IMR-90 (cell line): ENCODE data around the gene PTPRH. TPM values are rescaled to one million over a fixed set of nuclear protein-coding genes. Genes with fewer than 3 reads are reported as not detected.

Experiments used
- ATAC-seq: fragments of 200-7000 bp; cut with Tn5 transposase; 2 replicates; pipeline ENCODE4 v1.9.1; 2020; ENCODE audit warnings: low read depth, mild to moderate bottlenecking, moderate library complexity
- BruUV-seq: library from RNA; stranded (reverse); fragments of 400-500 nt; replicated peaks from 2 replicates; lab custom pipeline; 2021; lab: Mats Ljungman, UMichigan
- CTCF ChIA-PET: fragments of 300-600 bp; formaldehyde crosslinking; extraction: SDS; loops from one replicate; lab custom pipeline; 2021; ENCODE audit warnings: antibody characterized with exemption; lab: Yijun Ruan, JAX
- POLR2A ChIA-PET: fragments of 300-600 bp; sonication (Branson Sonifier 250); formaldehyde crosslinking; loops from one replicate; lab custom pipeline; 2022; ENCODE audit warnings: antibody characterized with exemption; ENCODE audit not compliant: unreplicated experiment; lab: Charles Lee
- DNase-seq: peaks from one replicate; pipeline ENCODE4 v3.0.0; 2013
- H2AFZ ChIP-seq: replicated peaks from 2 replicates; pipeline ENCODE3; 2013; ENCODE audit warnings: low read length, mild to moderate bottlenecking; ENCODE audit not compliant: poor library complexity
- H2AK5ac ChIP-seq: 2 replicates; pipeline ENCODE4 v1.6.1; 2013; ENCODE audit warnings: low read depth, low read length, inconsistent platforms
- H2AK9ac ChIP-seq: replicated peaks from 2 replicates; pipeline ENCODE3; 2013; ENCODE audit warnings: mild to moderate bottlenecking, low read depth, low read length, moderate library complexity; ENCODE audit not compliant: poor library complexity
- H2BK120ac ChIP-seq: 2 replicates; pipeline ENCODE4 v1.6.1; 2013; ENCODE audit warnings: low read depth, low read length, inconsistent platforms
- H2BK15ac ChIP-seq: 3 replicates; pipeline ENCODE4 v1.6.1; 2013; ENCODE audit warnings: low read depth, low read length, inconsistent platforms
- H2BK20ac ChIP-seq: 2 replicates; pipeline ENCODE4 v1.6.1; 2013; ENCODE audit warnings: low read depth, mild to moderate bottlenecking, inconsistent platforms, low read length, moderate library complexity
- H2BK5ac ChIP-seq: 2 replicates; pipeline ENCODE4 v1.6.1; 2013; ENCODE audit warnings: mild to moderate bottlenecking, low read depth, low read length, inconsistent platforms; ENCODE audit not compliant: poor library complexity, severe bottlenecking
- H3K14ac ChIP-seq: replicated peaks from 2 replicates; pipeline ENCODE4 v1.6.1; 2013; ENCODE audit warnings: low read depth, low read length, inconsistent platforms
- H3K18ac ChIP-seq: 2 replicates; pipeline ENCODE4 v1.6.1; 2013; ENCODE audit warnings: low read depth, low read length, control low read depth
- H3K23ac ChIP-seq: 2 replicates; pipeline ENCODE4 v1.6.1; 2013; ENCODE audit warnings: low read depth, low read length, inconsistent platforms
- H3K27ac ChIP-seq: 2 replicates; pipeline ENCODE4 v1.5.1; 2013; ENCODE audit warnings: mild to moderate bottlenecking, control low read depth, low read length; ENCODE audit not compliant: insufficient read depth
- H3K27me3 ChIP-seq: 2 replicates; pipeline ENCODE4 v1.6.1; 2013; ENCODE audit warnings: low read length; ENCODE audit not compliant: control insufficient read depth, insufficient read depth
- H3K36me3 ChIP-seq: 2 replicates; pipeline ENCODE4 v1.6.1; 2013; ENCODE audit warnings: low read length, mixed read lengths; ENCODE audit not compliant: control insufficient read depth, insufficient read depth
- H3K4ac ChIP-seq: 2 replicates; pipeline ENCODE4 v1.6.1; 2013; ENCODE audit warnings: low read depth, low read length, inconsistent platforms
- H3K4me1 ChIP-seq: 2 replicates; pipeline ENCODE4 v1.6.1; 2013; ENCODE audit warnings: low read length, mixed read lengths; ENCODE audit not compliant: control insufficient read depth, insufficient read depth
- H3K4me2 ChIP-seq: 2 replicates; pipeline ENCODE4 v1.6.1; 2013; ENCODE audit warnings: low read depth, mild to moderate bottlenecking, control low read depth, low read length, moderate library complexity
- H3K4me3 ChIP-seq: 2 replicates; pipeline ENCODE4 v1.5.1; 2013; ENCODE audit warnings: low read depth, mild to moderate bottlenecking, control low read depth, low read length, moderate library complexity; ENCODE audit not compliant: insufficient read depth
- H3K56ac ChIP-seq: 2 replicates; pipeline ENCODE4 v1.6.1; 2013; ENCODE audit warnings: low read length, inconsistent platforms; ENCODE audit not compliant: insufficient read depth; ENCODE audit errors: extremely low read depth
- H3K79me1 ChIP-seq, 2 experiments: 2 replicates each; pipeline ENCODE4 v1.6.1; 2013; ENCODE audit warnings: low read length in 2 of 2, inconsistent platforms in 1 of 2, low read depth in 1 of 2
- H3K9ac ChIP-seq: 2 replicates; pipeline ENCODE4 v1.6.1; 2013; ENCODE audit warnings: low read depth, low read length, control low read depth
- H3K9me1 ChIP-seq: 2 replicates; pipeline ENCODE4 v1.6.1; 2013; ENCODE audit warnings: low read length, inconsistent platforms; ENCODE audit not compliant: insufficient read depth
- H3K9me3 ChIP-seq: 2 replicates; pipeline ENCODE4 v1.6.1; 2013; ENCODE audit warnings: low read length; ENCODE audit not compliant: control insufficient read depth, insufficient read depth
- H4K20me1 ChIP-seq: 2 replicates; pipeline ENCODE4 v1.6.1; 2013; ENCODE audit warnings: low read length, inconsistent platforms; ENCODE audit not compliant: insufficient read depth
- H4K5ac ChIP-seq: 2 replicates; pipeline ENCODE4 v1.6.1; 2013; ENCODE audit warnings: mild to moderate bottlenecking, low read depth, low read length, control low read depth
- H4K8ac ChIP-seq, 2 experiments: 2 replicates each; pipeline ENCODE4 v1.6.1; 2013; ENCODE audit warnings: low read depth in 2 of 2, low read length in 2 of 2, control low read depth in 1 of 2, inconsistent platforms in 1 of 2
- H4K91ac ChIP-seq: 2 replicates; pipeline ENCODE4 v1.6.1; 2013; ENCODE audit warnings: low read depth, low read length, inconsistent platforms; ENCODE audit not compliant: insufficient read depth
- MAFK ChIP-seq: IDR thresholded peaks from 2 replicates; pipeline ENCODE4 v1.6.1; 2012; ENCODE audit warnings: low read depth, low read length, improper control_type of control experiment
- NFE2L2 ChIP-seq: fragments of 150-350 bp; IDR thresholded peaks from 2 replicates; pipeline ENCODE4 v1.6.1; 2016; ENCODE audit warnings: low read depth, mild to moderate bottlenecking, low read length
- RCOR1 ChIP-seq: IDR thresholded peaks from 2 replicates; pipeline ENCODE4 v1.6.1; 2012; ENCODE audit warnings: mild to moderate bottlenecking, low read length, improper control_type of control experiment; ENCODE audit not compliant: insufficient replicate concordance
- WGBS, 2 experiments: methylation state at CpG; one replicate each; pipeline versions ENCODE4 v1.1.5 to v1.1.7; 2013; ENCODE audit warnings: missing lambda C conversion rate in 2 of 2; ENCODE audit not compliant: insufficient read length in 1 of 2; ENCODE audit errors: extremely low coverage in 2 of 2; 5-methylcytosine and 5-hydroxymethylcytosine counted together
- dilution Hi-C: fragments of 300-500 bp; cut with HindIII; formaldehyde crosslinking; loops from one replicate; pipeline ENCODE4 v1.14.3; 2018; ENCODE audit warnings: low sequenced_read_pairs; ENCODE audit not compliant: unreplicated experiment
- in situ Hi-C: fragments of 300-500 bp; cut with MboI; formaldehyde crosslinking; loops from 3 replicates; pipeline ENCODE4 v1.14.3; 2019; ENCODE audit warnings: low sequenced_read_pairs, inconsistent platforms, mixed read lengths
- intact Hi-C: fragments of 100-400 bp; cut with micrococcal nuclease; formaldehyde crosslinking; loops from 2 replicates; pipeline ENCODE4 v1.10.0; 2022
- polyA plus RNA-seq, 3 experiments: library from polyadenylated mRNA; depleted of rRNA; stranded (reverse); fragments of >200 nt; gene quantifications; 2 replicates each; pipeline ENCODE4 v1.2.3, GENCODE V29; 2012; ENCODE audit warnings: low replicate concordance in 1 of 3
- total RNA-seq: library from RNA; depleted of rRNA; stranded (reverse); fragments of >200 nt; gene quantifications from 2 replicates; pipeline ENCODE4 v1.2.3, GENCODE V29; 2012
- TF ChIP-seq, protein P1 (sequence below): fragments of 150-350 bp; IDR thresholded peaks from 2 replicates; pipeline ENCODE4 v1.6.1; 2017; ENCODE audit warnings: mild to moderate bottlenecking, antibody characterized with exemption, low read length, low read depth
- TF ChIP-seq, protein P2 (sequence below): fragments of 150-350 bp; IDR thresholded peaks from 2 replicates; pipeline ENCODE4 v1.6.1; 2016; ENCODE audit warnings: low read depth, mild to moderate bottlenecking, low read length, moderate library complexity, borderline replicate concordance

Gene PTPRH
- total and polyA plus RNA-seq, 2 of the 4 experiments (the other 2 are of a cell fraction), result 1.3 to 3.4 TPM

DNA sequence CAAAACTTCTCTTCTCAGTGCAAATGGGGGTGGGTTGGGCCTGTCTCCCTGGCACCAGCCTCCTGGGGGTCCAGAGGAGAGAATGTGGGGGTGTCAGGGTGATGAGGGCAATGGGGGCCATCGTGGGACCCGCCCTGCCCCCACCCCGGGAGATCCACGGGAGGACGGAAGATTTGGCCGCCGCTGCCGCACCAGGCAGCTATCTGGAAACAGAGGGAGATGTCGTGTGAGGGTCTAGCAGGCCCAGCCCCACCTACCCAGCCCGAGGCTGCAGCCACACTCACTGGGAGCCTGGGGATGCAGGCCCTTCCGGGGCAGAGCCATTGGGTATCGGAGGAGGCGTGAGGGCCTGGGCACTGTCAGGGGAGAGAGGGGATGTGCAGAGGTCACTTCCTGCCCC lies 21.0 kb upstream of the PTPRH start:
- Histone ChIP-seq H3K23ac (no peak overlapping the region), H3K14ac (no peak overlapping the region), H2AK9ac (no peak overlapping the region), H3K56ac (no peak overlapping the region), H4K5ac (no peak overlapping the region), H4K8ac (no peak overlapping the region), H3K9me1 (0 out of 2 replicates have a peak, but pooled peaks cover 6% of the 10 kb centered on the region), H2BK20ac (no peak overlapping the region), H3K36me3 (peaks cover 53% of the 10 kb centered on the region), H3K4ac (no peak overlapping the region), H3K4me2 (no peak overlapping the region), H3K4me1 (no peaks in the 10 kb centered on the region), H3K18ac (no peak overlapping the region), H3K9me3 (no peaks in the 10 kb centered on the region), H2AK5ac (no peak overlapping the region), H3K4me3 (no peak overlapping the region), H4K91ac (no peak overlapping the region), H2AFZ (no peak overlapping the region), H3K9ac (no peak overlapping the region), H3K27me3 (no peaks in the 10 kb centered on the region), H2BK15ac (no peak overlapping the region), H3K27ac (no peak overlapping the region), H2BK120ac (no peak overlapping the region), H4K20me1 (peaks cover 21% of the 10 kb centered on the region), H2BK5ac (no peak overlapping the region), H3K79me1 (peaks cover 6 to 16% of the 10 kb centered on the region in 2 experiments; a peak in 3 of 4 replicates)
- ChIA-PET CTCF (no interaction called here), POLR2A (no interaction called here)
- dilution Hi-C loops (no loop called here), in situ Hi-C loops (no loop called here), intact Hi-C loops (no loop called here)
- DNase-seq (no peak), ATAC-seq (no peak)
- TF ChIP-seq MAFK (no peak), NFE2L2 (no peak), RCOR1 (no peak)
- TF ChIP-seq, protein P1, sequence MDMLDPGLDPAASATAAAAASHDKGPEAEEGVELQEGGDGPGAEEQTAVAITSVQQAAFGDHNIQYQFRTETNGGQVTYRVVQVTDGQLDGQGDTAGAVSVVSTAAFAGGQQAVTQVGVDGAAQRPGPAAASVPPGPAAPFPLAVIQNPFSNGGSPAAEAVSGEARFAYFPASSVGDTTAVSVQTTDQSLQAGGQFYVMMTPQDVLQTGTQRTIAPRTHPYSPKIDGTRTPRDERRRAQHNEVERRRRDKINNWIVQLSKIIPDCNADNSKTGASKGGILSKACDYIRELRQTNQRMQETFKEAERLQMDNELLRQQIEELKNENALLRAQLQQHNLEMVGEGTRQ, result no peak
- TF ChIP-seq, protein P2, sequence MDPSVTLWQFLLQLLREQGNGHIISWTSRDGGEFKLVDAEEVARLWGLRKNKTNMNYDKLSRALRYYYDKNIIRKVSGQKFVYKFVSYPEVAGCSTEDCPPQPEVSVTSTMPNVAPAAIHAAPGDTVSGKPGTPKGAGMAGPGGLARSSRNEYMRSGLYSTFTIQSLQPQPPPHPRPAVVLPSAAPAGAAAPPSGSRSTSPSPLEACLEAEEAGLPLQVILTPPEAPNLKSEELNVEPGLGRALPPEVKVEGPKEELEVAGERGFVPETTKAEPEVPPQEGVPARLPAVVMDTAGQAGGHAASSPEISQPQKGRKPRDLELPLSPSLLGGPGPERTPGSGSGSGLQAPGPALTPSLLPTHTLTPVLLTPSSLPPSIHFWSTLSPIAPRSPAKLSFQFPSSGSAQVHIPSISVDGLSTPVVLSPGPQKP, result no peak
- no TSS peak for BruUV-seq
- no CpG with 5 or more reads among the region's 13 CpGs for WGBS, 2 experiments
